GM23248 (cell line): ENCODE data around the gene CAMK1D.

Experiments used
- EZH2 ChIP-seq: fragments of 200-600 bp; sonication (generic); IDR thresholded peaks from 2 replicates; pipeline ENCODE4 v1.6.1; 2018; ENCODE audit warnings: antibody characterized with exemption, mild to moderate bottlenecking; ENCODE audit not compliant: insufficient read depth, poor library complexity, severe bottlenecking
- EZH2phosphoT487 ChIP-seq: fragments of 200-600 bp; sonication (generic); IDR thresholded peaks from 2 replicates; pipeline ENCODE4 v1.6.1; 2018; ENCODE audit warnings: antibody characterized with exemption, moderate library complexity, mild to moderate bottlenecking, low read depth; ENCODE audit not compliant: insufficient read depth

- TF ChIP-seq EZH2phosphoT487 (no peak), EZH2 (no peak)
Observed at GRCh38 chr10:12435348-12435747, 86.0 kb downstream of the CAMK1D start.
